Upper lobe of right lung (tissue), 1 donor: ENCODE results near the gene MIA3. TPM values are rescaled to one million over a fixed set of nuclear protein-coding genes. Genes with fewer than 3 reads are reported as not detected.

ENCODE experiments used
- ATAC-seq: fragments of 200-7000 bp; cut with Tn5 transposase; one replicate; pipeline ENCODE4 v1.9.1; 2020; ENCODE audit warnings: mild to moderate bottlenecking, moderate library complexity
- DNase-seq: peaks from one replicate; pipeline ENCODE4 v3.0.0-alpha.2; 2020
- H3K27ac ChIP-seq: fragments of 200-600 bp; one replicate; pipeline ENCODE4 v1.8.0; 2022
- H3K27me3 ChIP-seq: fragments of 200-600 bp; one replicate; pipeline ENCODE4 v1.8.0; 2022; ENCODE audit warnings: mild to moderate bottlenecking
- H3K36me3 ChIP-seq: fragments of 200-600 bp; one replicate; pipeline ENCODE4 v1.8.0; 2022
- H3K4me1 ChIP-seq: fragments of 200-600 bp; one replicate; pipeline ENCODE4 v1.8.0; 2022
- H3K4me3 ChIP-seq: fragments of 200-600 bp; one replicate; pipeline ENCODE4 v1.8.0; 2022; ENCODE audit warnings: mild to moderate bottlenecking
- H3K9me3 ChIP-seq: fragments of 200-600 bp; one replicate; pipeline ENCODE4 v1.8.0; 2022
- CTCF ChIP-seq: fragments of 200-600 bp; IDR thresholded peaks from one replicate; pipeline ENCODE4 v1.8.0; 2022; ENCODE audit warnings: antibody characterized with exemption
- intact Hi-C: fragments of 100-400 bp; cut with DNase I; formaldehyde crosslinking; loops from one replicate; pipeline ENCODE4 v1.11.0; 2022
- total RNA-seq: library from RNA; stranded (reverse); fragmentation: NEBNext Ultra II Directional; extraction: Animal tissue kit (Norgen Biotek cat#: 25700); gene quantifications from one replicate; pipeline ENCODE4 v1.2.1, GENCODE V29; 2021
- donor health status: DM: no; HTN: yes; CAD: no; lungs with severe emphysema.

MIA3 gene
- total RNA-seq, 1 donor from 2014 or later = 69.1 TPM

- Histone ChIP-seq H3K36me3 (peaks cover 79% of the 10 kb centered on the region), H3K9me3 (no peaks in the 10 kb centered on the region), H3K27me3 (no peaks in the 10 kb centered on the region), H3K4me1 (no peaks in the 10 kb centered on the region), H3K27ac (no peak overlapping the region), H3K4me3 (no peak overlapping the region)
- no peak for DNase-seq
- no peak for ATAC-seq
- intact Hi-C loops = no loop called here
- TF ChIP-seq CTCF = no peak
Observed at GRCh38 chr1:222670110-222670509, 52.2 kb downstream of the MIA3 start.

GRCh38 chr1:222680080-222680479 is 62.2 kb downstream of the MIA3 start:
- no peak for ATAC-seq
- TF ChIP-seq CTCF = no peak
- H3K4me1 ChIP-seq = no peaks in the 10 kb centered on the region
- intact Hi-C loops = no loop called here
- DNase-seq = no peak
- H3K36me3 ChIP-seq = peaks cover 64% of the 10 kb centered on the region
- H3K27ac ChIP-seq = no peak overlapping the region
- H3K4me3 ChIP-seq = no peak overlapping the region
- no peaks in the 10 kb centered on the region for H3K9me3 ChIP-seq
- H3K27me3 ChIP-seq = no peaks in the 10 kb centered on the region

GRCh38 chr1:222691016-222691415 is 73.1 kb downstream of the MIA3 start:
- intact Hi-C loops = no loop called here
- TF ChIP-seq CTCF = no peak
- ATAC-seq (no peak), DNase-seq (no peak)
- H3K9me3 ChIP-seq = no peaks in the 10 kb centered on the region
- H3K4me1 ChIP-seq = no peaks in the 10 kb centered on the region
- H3K27me3 ChIP-seq = no peaks in the 10 kb centered on the region
- H3K36me3 ChIP-seq = peaks cover 50% of the 10 kb centered on the region
- no peak overlapping the region for H3K27ac ChIP-seq
- H3K4me3 ChIP-seq = no peak overlapping the region

GRCh38 chr1:222694927-222695326 is 77.0 kb downstream of the MIA3 start:
- DNase-seq (no peak), ATAC-seq (no peak)
- intact Hi-C loops = no loop called here
- Histone ChIP-seq H3K9me3 (no peaks in the 10 kb centered on the region), H3K27me3 (no peaks in the 10 kb centered on the region), H3K27ac (no peak overlapping the region), H3K36me3 (peaks cover 37% of the 10 kb centered on the region), H3K4me1 (no peaks in the 10 kb centered on the region), H3K4me3 (no peak overlapping the region)
- TF ChIP-seq CTCF = no peak

- intact Hi-C loops = no loop called here
- TF ChIP-seq CTCF = no peak
- H3K36me3 ChIP-seq = peaks cover 46% of the 10 kb centered on the region
Observed at GRCh38 chr1:222696741-222697140, 78.8 kb downstream of the MIA3 start.

GRCh38 chr1:222697203-222697602 is 79.3 kb downstream of the MIA3 start:
- Histone ChIP-seq H3K36me3 (peaks cover 46% of the 10 kb centered on the region), H3K27me3 (no peaks in the 10 kb centered on the region), H3K4me1 (no peaks in the 10 kb centered on the region), H3K9me3 (no peaks in the 10 kb centered on the region), H3K27ac (no peak overlapping the region), H3K4me3 (no peak overlapping the region)
- no peak for ATAC-seq
- intact Hi-C loops = no loop called here
- no peak for TF ChIP-seq CTCF
- no peak for DNase-seq

More at GRCh38 chr1:222696741-222697140, 78.8 kb downstream of the MIA3 start:
- H3K27ac ChIP-seq = no peak overlapping the region
- H3K27me3 ChIP-seq = no peaks in the 10 kb centered on the region
- no peaks in the 10 kb centered on the region for H3K4me1 ChIP-seq
- no peak overlapping the region for H3K4me3 ChIP-seq
- DNase-seq = no peak
- no peak for ATAC-seq
- no peaks in the 10 kb centered on the region for H3K9me3 ChIP-seq
